Fibroblast of mammary gland (primary cell): ENCODE measurements around the gene SMARCD1.
A peak's percentile ranks its signal among the peaks of the same experiment; 100 is the strongest.

ENCODE experiments used
- DNase-seq: peaks from one replicate; pipeline ENCODE4 v3.0.0-alpha.2; 2010; ENCODE audit warnings: low read depth
- H3K4me3 ChIP-seq: 2 replicates; pipeline ENCODE4 v1.5.1; 2011; ENCODE audit warnings: low read depth, mild to moderate bottlenecking, low read length, moderate library complexity; ENCODE audit not compliant: control insufficient read depth
- CTCF ChIP-seq: conservative IDR thresholded peaks from 2 replicates; pipeline ENCODE4 v1.5.1; 2011; ENCODE audit warnings: low read depth, low read length, inconsistent platforms; ENCODE audit not compliant: control insufficient read depth, insufficient read depth

Gene SMARCD1

GRCh38 chr12:50085615-50086072 is 502 bp downstream of the SMARCD1 start:
- peak overlapping the region; percentile 86 for H3K4me3 ChIP-seq
- TF ChIP-seq CTCF, result no peak
- no peak for DNase-seq

GRCh38 chr12:50086148-50086547 is 1.0 kb downstream of the SMARCD1 start:
- H3K4me3 ChIP-seq, result peak overlapping the region; percentile 86
- DNase-seq, result no peak
- no peak for TF ChIP-seq CTCF

GRCh38 chr12:50087151-50087550 is 2.0 kb downstream of the SMARCD1 start:
- no peak for TF ChIP-seq CTCF
- no peak overlapping the region for H3K4me3 ChIP-seq
- DNase-seq, result no peak

GRCh38 chr12:50087995-50088394 is 2.9 kb downstream of the SMARCD1 start:
- no peak overlapping the region for H3K4me3 ChIP-seq
- no peak for TF ChIP-seq CTCF
- peak; percentile 82 for DNase-seq

- TF ChIP-seq CTCF, result peak; percentile 85
- DNase-seq, result peak; percentile 59
- H3K4me3 ChIP-seq, result no peak overlapping the region
Measured at GRCh38 chr12:50088577-50089335, 3.6 kb downstream of the SMARCD1 start.

- no peak overlapping the region for H3K4me3 ChIP-seq
- TF ChIP-seq CTCF, result no peak
- DNase-seq, result no peak
Measured at GRCh38 chr12:50089730-50090129, 4.6 kb downstream of the SMARCD1 start.

GRCh38 chr12:50090391-50090790 is 5.2 kb downstream of the SMARCD1 start:
- TF ChIP-seq CTCF, result no peak
- DNase-seq, result no peak
- no peak overlapping the region for H3K4me3 ChIP-seq
